GM21515 (cell line): Measurements from ENCODE around the gene SMARCAD1.
A peak's percentile ranks its signal among the peaks of the same experiment; 100 is the strongest.

Experiments used
- ATAC-seq: cut with Tn5 transposase; IDR thresholded peaks from one replicate; pipeline ENCODE4 v1.9.1; 2021; ENCODE audit not compliant: unreplicated experiment

The SMARCAD1 gene, protein sequence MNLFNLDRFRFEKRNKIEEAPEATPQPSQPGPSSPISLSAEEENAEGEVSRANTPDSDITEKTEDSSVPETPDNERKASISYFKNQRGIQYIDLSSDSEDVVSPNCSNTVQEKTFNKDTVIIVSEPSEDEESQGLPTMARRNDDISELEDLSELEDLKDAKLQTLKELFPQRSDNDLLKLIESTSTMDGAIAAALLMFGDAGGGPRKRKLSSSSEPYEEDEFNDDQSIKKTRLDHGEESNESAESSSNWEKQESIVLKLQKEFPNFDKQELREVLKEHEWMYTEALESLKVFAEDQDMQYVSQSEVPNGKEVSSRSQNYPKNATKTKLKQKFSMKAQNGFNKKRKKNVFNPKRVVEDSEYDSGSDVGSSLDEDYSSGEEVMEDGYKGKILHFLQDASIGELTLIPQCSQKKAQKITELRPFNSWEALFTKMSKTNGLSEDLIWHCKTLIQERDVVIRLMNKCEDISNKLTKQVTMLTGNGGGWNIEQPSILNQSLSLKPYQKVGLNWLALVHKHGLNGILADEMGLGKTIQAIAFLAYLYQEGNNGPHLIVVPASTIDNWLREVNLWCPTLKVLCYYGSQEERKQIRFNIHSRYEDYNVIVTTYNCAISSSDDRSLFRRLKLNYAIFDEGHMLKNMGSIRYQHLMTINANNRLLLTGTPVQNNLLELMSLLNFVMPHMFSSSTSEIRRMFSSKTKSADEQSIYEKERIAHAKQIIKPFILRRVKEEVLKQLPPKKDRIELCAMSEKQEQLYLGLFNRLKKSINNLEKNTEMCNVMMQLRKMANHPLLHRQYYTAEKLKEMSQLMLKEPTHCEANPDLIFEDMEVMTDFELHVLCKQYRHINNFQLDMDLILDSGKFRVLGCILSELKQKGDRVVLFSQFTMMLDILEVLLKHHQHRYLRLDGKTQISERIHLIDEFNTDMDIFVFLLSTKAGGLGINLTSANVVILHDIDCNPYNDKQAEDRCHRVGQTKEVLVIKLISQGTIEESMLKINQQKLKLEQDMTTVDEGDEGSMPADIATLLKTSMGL

DNA sequence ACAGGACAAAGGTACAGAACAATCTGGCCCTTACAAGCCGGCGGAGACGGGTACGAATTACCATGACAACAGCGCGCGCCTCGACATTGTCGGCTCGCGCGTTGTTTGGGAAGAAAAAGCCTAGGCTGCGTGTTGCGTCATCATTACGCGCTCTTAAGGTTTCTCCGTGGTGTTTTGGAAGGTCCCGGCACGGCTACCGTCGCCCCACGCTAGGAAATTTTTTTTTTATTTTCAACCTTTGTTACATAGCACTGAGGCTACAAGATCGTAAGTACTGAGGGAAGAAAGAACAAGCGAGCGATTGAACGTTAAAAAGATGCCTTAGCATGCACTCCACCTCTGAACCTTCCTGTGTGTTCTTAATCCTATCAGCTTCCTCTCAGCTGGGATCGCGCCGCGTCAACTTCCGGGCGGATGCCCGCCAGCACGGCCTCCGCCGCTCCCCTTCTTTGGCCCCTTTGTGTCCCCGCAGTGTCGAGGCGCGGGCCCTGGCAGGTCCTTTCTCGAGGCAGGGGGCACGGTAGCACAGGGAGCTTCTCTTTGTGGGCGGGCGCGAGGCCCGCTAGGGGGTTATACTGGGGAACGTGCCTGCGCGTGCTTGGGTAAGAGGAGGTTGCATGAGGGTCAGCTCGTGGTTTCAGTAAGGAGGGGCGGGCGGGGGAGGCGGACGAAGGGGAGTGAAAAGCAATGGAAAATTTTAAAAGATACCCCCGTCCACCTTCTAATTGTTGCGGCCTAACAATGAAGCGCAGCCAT, at the start of gene SMARCAD1:
Gene SMARCAD1, plus strand, starts transcription at position 397 of the 756 bp plus-strand sequence. CDS start 530 bp downstream, outside the sequence.
- ATAC-seq: peak; percentile 96

- ATAC-seq: no peak
Measured at GRCh38 chr4:94158883-94159282, 48.8 kb upstream of the SMARCAD1 start.

DNA sequence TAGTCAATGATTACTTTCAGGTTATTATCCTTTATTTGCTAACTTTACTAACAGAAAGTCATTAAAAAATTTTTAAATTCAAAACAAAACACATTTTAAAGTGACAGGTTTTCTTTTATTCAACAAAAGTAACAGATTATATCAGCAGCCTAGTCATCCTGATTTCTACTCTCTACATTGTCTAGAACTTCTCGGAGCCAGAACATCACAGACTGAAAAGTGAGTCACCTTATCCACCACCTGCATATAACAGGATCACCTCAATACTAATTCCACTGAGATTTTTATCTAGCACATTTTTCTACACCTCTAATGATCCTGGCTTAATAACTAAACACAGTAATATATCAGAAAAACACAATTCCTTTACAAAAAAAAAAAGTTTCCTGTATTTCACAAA, 47.9 kb upstream of the SMARCAD1 start:
- ATAC-seq: no peak

DNA sequence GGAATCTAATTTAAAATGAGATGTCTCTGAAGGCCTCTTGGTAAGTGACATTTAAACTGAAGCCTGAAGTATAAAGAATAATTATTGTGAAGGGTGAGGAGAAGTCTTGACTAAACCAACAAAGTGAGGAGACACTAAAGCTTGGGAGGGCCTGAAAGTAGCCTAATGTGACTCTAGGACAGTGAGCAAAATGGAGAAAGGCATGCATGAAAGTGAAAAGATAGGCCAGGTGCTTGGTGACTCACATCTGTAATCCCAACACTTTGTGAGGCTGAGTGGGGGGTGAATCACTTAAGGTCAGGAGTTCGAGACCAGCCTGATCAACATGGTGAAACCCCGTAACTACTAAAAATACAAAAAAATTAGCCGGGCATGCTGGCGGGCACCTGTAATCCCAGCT, 46.9 kb upstream of the SMARCAD1 start:
- ATAC-seq: no peak

GRCh38 chr4:94165256-94165655, 42.4 kb upstream of the SMARCAD1 start:
- ATAC-seq: no peak

GRCh38 chr4:94168321-94168720, 39.3 kb upstream of the SMARCAD1 start:
- no peak for ATAC-seq

DNA sequence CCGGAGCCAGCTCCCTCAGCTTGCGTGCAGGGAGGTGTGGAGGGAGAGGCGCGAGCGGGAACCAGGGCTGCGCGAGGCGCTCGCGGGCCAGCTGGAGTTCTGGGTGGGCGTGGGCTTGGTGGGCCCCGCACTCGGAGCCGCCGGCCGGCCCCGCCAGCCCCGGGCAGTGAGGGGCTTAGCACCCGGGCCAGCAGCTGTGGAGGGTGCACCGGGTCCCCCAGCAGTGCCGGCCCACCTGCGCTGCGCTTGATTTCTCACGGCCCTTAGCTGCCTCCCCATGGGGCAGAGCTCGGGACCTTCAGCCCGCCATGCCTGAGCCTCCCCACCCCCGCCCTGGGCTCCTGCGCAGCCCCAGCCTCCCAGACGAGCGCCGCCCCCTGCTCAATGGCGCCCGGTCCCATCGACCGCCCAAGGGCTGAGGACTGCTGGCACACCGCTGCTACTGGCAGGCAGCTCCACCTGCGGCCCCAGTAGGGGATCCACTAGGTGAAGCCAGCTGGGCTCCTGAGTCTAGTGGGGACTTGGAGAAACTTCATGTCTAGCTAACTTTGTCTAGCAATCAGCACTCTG, 37.8 kb upstream of the SMARCAD1 start:
- no peak for ATAC-seq

DNA sequence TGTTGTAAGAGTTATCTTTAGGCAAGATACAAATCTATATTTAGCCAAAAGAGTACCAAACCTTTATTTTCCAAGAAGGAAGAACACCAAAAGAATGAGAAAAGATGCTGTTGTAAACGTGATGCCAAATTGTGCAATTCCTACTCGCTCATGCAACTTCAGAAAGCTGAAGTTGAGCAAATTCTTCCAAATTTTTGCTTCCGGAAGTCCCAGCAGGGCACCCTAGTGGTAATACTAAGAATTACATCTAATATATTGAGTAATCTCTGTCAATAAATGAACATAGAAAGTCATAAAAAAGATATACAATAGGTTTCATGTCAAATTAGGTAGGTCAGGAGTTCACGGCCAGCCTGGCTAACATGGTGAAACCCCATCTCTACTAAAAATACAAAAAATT, 36.0 kb upstream of the SMARCAD1 start:
- no peak for ATAC-seq

- no peak for ATAC-seq
Measured at GRCh38 chr4:94175553-94176261, 32.0 kb upstream of the SMARCAD1 start.

- no peak for ATAC-seq
Measured at GRCh38 chr4:94177822-94178221, 29.8 kb upstream of the SMARCAD1 start.

DNA sequence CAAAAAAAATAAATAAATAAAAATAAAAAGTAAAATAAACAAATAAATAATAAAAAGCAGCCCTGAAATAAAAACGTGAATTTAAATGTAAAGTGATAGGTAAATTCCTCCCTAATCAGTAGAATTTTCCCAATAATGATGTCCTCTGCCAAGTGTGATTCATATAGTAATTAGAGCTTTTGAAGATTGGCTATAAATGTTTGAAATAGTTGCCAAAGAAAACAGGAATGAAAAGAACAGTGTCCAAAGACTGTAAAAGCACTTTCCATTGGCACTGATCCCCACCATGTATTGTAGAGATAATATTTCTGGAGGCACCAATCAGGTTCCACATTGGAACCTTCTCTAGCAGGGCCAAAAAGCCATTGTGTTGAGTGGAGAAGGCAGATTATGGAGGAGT, 25.9 kb upstream of the SMARCAD1 start:
- no peak for ATAC-seq

DNA sequence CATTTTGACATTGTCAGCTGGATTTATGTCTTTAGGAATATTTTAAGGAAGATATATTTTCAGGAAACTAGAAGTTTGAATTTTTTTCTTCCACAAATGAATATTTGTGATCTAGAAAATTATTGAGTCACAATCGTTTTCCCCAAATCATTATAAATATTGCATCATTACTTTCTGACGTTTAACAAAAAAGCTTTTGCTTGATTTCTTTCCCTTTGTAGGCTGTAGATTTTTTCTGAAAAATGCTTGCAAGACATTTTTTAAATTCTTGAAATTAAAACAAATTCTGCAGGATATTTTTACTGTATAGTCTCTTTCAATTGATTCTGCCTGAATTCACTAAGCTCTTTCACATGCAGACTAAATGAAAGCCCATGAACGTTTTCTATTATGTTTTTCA, 4.9 kb upstream of the SMARCAD1 start:
- no peak for ATAC-seq

- no peak for ATAC-seq
Measured at GRCh38 chr4:94208266-94208665, 601 bp downstream of the SMARCAD1 start.

- no peak for ATAC-seq
Measured at GRCh38 chr4:94208918-94209317, 1.3 kb downstream of the SMARCAD1 start.

DNA sequence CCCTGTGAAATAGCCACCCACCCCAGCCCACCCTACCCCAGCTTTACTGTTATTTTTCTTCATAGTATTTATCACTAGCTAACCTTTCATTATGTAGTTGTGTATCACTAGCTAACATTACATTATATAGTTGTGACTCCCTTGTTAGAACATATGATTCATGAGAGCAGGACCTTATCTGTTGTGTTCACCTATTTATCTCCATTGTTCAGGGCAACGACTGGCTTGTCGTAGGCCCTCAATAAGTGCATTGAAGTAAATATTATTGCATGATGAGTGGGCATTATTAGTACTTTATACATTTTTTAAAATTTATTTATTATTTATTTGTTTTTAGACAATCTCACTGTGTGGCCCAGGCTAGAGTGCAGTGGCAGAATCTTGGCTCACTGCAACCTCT, 4.2 kb downstream of the SMARCAD1 start:
- ATAC-seq: no peak

DNA sequence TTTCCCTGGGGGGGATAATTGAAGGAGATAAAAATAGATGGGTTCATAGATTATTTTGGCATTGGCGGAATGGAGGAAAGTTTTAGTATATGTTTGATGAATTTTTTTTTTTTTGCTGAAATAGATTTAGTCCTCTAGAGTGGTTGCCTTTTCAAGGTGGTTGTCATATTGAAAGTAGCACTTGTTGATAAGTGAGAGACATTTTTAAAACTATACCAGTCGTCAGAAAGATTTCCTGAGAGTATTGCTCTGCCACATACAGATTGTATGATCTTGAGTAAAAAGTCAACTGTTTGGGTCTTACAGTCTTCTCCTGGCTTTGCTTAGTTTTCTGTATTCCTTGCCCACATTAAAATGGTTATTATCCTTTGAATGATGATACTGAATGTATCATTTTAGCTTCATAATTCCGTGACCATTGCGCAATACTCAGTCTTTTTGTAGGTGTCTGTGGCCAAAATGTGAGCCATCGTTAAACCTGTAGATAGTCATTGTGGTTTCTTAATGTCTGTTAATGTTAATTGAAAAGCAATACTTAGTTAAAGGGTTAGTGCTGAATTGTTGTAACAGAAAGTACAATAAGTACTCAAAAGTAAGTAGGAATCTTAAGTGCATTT, 7.1 kb downstream of the SMARCAD1 start:
- ATAC-seq: no peak

DNA sequence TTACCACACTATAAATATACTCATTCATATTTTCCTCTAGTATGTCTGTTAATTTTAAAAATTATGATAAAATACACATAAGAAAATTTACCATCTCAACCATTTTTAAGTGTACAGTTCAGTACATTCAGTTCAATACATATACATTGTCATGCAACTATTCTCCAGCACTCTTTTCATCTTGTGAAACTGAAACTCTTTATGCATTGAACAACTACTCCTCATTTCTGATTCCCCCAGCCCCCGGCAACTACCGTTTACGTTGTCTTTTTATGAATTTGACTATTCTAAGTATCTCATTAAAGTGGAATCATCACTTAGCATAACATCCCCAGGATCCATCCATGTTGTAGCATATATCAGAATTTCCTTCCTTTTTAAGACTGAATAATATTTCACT, 8.7 kb downstream of the SMARCAD1 start:
- no peak for ATAC-seq

DNA sequence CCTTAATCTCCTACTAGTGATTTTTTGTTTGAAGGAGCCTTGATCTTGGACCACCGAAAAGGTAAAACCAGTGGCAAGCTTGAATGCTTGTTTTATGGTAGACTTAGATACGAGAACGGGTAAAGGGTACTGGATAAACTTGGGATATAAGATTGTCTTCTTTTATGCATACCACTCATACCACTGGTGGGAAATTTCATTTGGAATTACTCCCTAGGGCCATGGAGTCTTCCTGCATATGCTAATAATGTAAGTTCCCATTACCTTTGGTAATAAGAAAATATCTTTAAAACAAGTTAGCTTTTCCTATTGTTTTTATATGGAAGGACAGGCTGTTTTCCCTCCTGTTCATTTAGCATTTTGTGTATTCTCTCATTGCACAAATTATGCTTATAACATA, 11.7 kb downstream of the SMARCAD1 start:
- ATAC-seq: no peak

- no peak for ATAC-seq
Measured at GRCh38 chr4:94221916-94222315, 14.3 kb downstream of the SMARCAD1 start.

- ATAC-seq: no peak
Measured at GRCh38 chr4:94225449-94225848, 17.8 kb downstream of the SMARCAD1 start.
